SK-N-MC (cell line): ENCODE data around the gene MFSD2B.

ENCODE experiments used
- DNase-seq: peaks from one replicate; pipeline ENCODE4 v3.0.0-alpha.2; 2011; ENCODE audit warnings: low read depth, low spot score
- H3K27ac ChIP-seq: fragments of 200-600 bp; sonication (generic); 2 replicates; pipeline ENCODE4 v1.5.1; 2016; ENCODE audit warnings: mixed run types
- H3K36me3 ChIP-seq: fragments of 200-600 bp; sonication (generic); 2 replicates; pipeline ENCODE4 v1.6.1; 2017; ENCODE audit warnings: antibody characterized with exemption, low read length, mixed read lengths; ENCODE audit not compliant: insufficient read depth
- H3K4me3 ChIP-seq: fragments of 200-600 bp; sonication (generic); 2 replicates; pipeline ENCODE4 v1.5.1; 2016
- H3K9ac ChIP-seq: fragments of 200-600 bp; sonication (generic); 2 replicates; pipeline ENCODE4 v1.8.0; 2017; ENCODE audit warnings: mixed run types, mixed read lengths; ENCODE audit not compliant: insufficient read length
- H3K9me3 ChIP-seq: fragments of 200-600 bp; sonication (generic); 2 replicates; pipeline ENCODE4 v1.6.1; 2017; ENCODE audit warnings: low read depth, mild to moderate bottlenecking, antibody characterized with exemption, low read length, moderate library complexity, mixed read lengths
- EZH2 ChIP-seq: fragments of 200-600 bp; sonication (generic); IDR thresholded peaks from one replicate; pipeline ENCODE4 v1.6.1; 2017; ENCODE audit warnings: antibody characterized with exemption
- FOXP2 ChIP-seq: optimal IDR thresholded peaks from 2 replicates; pipeline ENCODE3; 2011; ENCODE audit warnings: mild to moderate bottlenecking, moderate library complexity; ENCODE audit not compliant: insufficient read depth; ENCODE audit errors: extremely low read length, control extremely low read depth
- POLR2AphosphoS5 ChIP-seq: IDR thresholded peaks from 2 replicates; pipeline ENCODE4 v1.6.1; 2012; ENCODE audit warnings: mild to moderate bottlenecking, low read depth, low read length, borderline replicate concordance

The MFSD2B gene

DNA sequence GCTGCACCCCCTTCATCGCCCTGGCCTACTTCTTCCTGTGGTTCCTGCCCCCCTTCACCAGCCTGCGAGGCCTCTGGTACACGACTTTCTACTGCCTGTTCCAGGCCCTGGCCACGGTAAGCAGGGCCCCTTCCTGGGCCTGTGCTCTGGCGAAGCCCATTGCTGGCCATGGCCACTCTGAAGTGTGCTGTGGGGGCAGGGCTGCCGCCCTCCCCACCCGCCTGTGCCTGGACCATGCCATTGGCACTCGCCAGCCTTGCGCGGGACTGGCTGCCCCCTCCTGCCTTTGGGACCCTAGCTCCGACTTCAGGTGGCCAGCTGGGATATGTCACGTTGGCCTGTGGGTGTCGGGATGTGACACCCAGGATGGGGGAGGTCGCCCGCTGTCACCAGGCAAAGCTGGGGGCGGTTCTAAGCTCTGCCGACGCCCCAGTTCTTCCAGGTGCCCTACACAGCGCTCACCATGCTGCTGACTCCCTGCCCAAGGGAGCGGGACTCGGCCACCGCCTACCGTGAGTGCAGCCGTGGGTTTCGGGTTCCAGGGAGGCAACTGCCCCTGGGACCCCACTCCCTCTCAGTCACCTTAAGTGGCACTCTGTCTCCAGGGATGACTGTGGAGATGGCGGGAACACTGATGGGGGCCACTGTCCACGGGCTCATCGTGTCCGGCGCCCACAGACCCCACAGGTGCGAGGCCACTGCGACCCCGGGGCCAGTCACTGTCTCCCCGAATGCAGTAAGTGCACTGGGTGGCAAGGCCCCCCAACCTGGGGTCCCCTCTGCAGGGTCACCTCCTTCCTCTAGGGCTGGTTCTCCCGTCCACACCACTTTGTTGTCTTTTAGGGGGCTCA, 7.2 kb downstream of the MFSD2B start:
- Histone ChIP-seq H3K27ac (no peak overlapping the region), H3K9ac (no peak overlapping the region), H3K36me3 (no peaks in the 10 kb centered on the region), H3K4me3 (no peak overlapping the region), H3K9me3 (no peaks in the 10 kb centered on the region)
- TF ChIP-seq EZH2 = no peak
- TF ChIP-seq POLR2AphosphoS5 = no peak
- TF ChIP-seq FOXP2 = no peak
- no peak for DNase-seq

DNA sequence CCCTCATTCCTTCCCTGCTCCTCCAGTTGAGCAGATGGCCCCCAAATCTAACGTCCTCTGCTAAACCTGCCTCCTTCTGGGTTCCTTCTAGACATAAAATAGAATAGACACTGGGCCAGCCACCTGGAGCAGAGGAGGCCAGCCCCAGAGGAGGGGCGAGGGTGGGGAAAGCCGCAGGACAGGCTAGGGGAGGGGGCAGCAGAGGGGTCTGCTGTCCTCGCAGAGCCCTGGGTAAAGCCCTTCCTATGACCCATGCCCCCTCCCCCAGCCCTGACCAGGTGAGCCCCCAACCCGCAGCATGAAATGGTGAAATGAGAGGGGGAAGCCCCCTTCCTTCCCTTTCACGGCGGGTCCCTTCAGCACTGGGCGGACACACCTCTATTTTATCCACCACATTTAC, 7.8 kb downstream of the MFSD2B start:
- Histone ChIP-seq H3K9me3 (no peaks in the 10 kb centered on the region), H3K4me3 (no peak overlapping the region), H3K9ac (no peak overlapping the region), H3K27ac (no peak overlapping the region), H3K36me3 (no peaks in the 10 kb centered on the region)
- no peak for DNase-seq
- TF ChIP-seq POLR2AphosphoS5 = no peak
- TF ChIP-seq FOXP2 = no peak
- TF ChIP-seq EZH2 = no peak

DNA sequence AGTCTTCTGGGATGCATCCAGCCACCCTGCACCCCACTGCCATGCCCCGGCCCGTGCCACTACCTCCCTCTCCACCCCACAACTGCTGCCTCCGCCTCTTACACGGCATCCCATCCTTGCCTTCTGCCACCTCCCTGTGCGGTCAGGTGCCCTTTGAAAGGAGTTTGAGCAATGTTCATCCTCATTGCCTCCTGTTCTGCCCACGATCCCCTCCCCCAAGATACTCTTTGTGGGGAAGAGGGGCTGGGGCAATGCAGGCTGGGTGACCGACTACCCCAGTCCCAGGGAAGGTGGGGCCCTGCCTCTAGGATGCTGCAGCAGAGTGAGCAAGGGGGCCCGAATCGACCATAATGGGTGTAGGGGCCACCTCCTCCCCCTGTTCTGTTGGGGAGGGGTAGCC, 8.4 kb downstream of the MFSD2B start:
- Histone ChIP-seq H3K36me3 (no peaks in the 10 kb centered on the region; the same call in 1 of the 2 replicates), H3K4me3 (no peak overlapping the region), H3K9ac (no peak overlapping the region), H3K9me3 (no peaks in the 10 kb centered on the region), H3K27ac (no peak overlapping the region)
- DNase-seq = no peak
- TF ChIP-seq EZH2 = no peak
- no peak for TF ChIP-seq FOXP2
- TF ChIP-seq POLR2AphosphoS5 = no peak

DNA sequence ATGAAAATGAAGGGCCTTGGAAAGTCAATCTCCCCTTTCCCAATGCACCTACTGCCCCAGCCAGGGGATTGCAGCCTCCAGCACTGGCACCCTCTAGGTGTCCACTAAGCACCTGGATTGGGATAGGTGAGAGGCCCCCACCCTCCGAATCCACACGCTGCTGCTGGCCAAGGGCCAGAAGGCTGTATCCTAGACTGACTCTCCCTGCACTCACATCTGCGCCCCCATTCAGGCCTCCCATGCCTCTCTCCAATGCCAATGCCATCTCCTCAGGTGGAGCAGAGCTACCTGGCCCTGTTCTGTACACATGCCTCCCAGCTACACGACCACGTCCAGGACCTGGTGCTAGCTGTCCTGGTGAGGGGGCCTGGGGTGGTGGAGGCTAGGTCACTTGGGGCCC, 9.8 kb downstream of the MFSD2B start:
- Histone ChIP-seq H3K27ac (no peak overlapping the region), H3K36me3 (no peaks in the 10 kb centered on the region; the same call in 1 of the 2 replicates), H3K4me3 (no peak overlapping the region), H3K9me3 (no peaks in the 10 kb centered on the region), H3K9ac (no peak overlapping the region)
- TF ChIP-seq EZH2 = no peak
- no peak for DNase-seq

DNA sequence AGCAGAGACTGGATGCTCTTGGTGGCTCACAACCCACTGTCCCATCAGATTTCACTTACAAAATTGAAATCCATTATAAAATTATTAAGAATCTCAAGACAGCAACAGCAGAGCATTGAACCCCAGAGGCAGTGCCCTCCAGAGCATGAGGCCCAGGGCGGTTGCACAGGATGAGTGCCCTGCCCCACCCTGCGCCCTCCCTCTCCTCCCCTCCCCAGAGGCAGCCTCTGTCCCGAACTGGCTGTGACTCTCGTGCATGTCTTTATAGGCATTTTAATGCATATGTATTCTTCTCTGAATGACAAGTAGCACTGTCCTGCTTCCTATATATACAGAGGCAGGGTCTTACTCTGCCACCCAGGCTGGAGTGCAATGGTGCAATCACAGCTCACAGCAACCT, 10.4 kb downstream of the MFSD2B start:
- no peaks in the 10 kb centered on the region for H3K9me3 ChIP-seq
- no peak for DNase-seq
- H3K36me3 ChIP-seq = no peaks in the 10 kb centered on the region; the same call in 1 of the 2 replicates
- no peak overlapping the region for H3K27ac ChIP-seq
- no peak for TF ChIP-seq EZH2
- no peak for TF ChIP-seq POLR2AphosphoS5
- TF ChIP-seq FOXP2 = no peak
- no peak overlapping the region for H3K4me3 ChIP-seq
- H3K9ac ChIP-seq = no peak overlapping the region

DNA sequence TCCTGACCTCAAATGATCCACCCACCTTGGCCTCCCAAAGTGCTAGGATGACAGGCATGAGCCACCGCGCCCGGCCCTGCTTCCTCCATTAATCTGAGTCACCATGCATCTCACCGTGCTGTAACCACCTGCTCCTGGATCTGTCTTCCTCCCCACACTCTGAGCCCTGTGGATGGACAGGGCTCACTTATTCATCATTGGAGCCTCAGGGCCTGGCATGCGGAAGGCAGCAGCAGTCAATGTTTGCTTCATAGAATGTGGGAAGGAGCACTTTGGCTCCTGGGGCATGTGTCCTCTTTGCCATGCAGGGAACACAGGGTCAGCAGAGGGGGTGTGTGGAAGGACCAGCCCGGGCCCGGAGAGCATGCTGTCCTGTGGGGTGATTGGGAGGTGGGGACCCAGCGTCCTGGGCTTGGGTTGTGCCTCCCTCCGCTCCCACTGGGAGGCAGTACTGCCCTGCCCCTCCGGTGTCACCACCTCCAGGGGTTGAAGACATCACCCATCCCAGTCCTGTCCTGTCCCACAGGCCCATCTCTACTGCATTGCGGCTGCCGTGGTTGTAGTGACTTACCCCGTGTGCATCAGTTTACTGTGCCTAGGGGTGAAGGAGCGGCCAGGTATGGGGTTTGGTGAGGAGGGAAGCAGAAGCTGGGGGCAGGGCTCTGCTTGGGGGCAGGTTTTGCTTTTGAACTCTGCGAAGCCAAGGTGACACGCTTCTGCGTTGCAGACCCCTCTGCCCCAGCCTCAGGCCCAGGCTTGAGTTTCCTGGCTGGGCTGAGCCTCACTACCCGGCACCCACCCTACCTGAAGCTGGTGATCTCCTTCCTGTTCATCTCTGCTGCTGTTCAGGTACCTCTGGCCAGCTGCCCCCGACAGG, 11.5 kb downstream of the MFSD2B start:
- Histone ChIP-seq H3K4me3 (no peak overlapping the region), H3K36me3 (peaks cover 2% of the 10 kb centered on the region; the same call in 1 of the 2 replicates), H3K27ac (no peak overlapping the region), H3K9ac (no peak overlapping the region), H3K9me3 (no peaks in the 10 kb centered on the region)
- TF ChIP-seq FOXP2 = no peak
- DNase-seq = no peak

DNA sequence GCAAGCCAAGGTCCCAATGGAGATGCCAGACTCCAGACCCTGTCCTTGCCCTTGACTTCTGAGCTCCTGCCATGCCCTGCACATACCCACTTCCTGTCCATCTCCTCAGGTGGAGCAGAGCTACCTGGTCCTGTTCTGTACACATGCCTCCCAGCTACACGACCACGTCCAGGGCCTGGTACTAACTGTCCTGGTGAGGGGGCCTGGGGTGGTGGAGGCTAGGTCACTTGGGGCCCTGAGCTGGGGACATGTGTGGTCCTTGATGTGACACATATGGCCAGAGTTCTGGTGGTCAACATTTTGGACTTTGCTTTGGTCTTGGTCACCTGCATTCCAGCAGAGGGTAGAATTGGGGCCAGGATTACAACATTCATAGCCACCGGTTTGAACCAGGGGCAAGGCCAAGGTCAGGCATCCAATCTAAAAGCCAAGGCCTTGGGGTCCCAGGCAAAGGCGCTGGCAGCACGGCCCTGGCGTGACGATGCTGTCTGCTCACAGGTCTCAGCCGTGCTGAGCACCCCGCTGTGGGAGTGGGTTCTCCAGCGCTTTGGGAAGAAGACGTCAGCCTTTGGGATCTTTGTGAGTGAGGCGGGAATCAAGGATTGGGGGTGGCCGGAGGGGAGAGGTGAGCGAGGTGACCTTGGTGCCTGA, 12.6 kb downstream of the MFSD2B start:
- Histone ChIP-seq H3K27ac (no peak overlapping the region), H3K36me3 (peaks cover 6% of the 10 kb centered on the region; the same call in 1 of the 2 replicates), H3K9ac (no peak overlapping the region), H3K4me3 (no peak overlapping the region), H3K9me3 (no peaks in the 10 kb centered on the region)
- DNase-seq = no peak
- TF ChIP-seq POLR2AphosphoS5 = no peak
- TF ChIP-seq FOXP2 = no peak
- TF ChIP-seq EZH2 = no peak

DNA sequence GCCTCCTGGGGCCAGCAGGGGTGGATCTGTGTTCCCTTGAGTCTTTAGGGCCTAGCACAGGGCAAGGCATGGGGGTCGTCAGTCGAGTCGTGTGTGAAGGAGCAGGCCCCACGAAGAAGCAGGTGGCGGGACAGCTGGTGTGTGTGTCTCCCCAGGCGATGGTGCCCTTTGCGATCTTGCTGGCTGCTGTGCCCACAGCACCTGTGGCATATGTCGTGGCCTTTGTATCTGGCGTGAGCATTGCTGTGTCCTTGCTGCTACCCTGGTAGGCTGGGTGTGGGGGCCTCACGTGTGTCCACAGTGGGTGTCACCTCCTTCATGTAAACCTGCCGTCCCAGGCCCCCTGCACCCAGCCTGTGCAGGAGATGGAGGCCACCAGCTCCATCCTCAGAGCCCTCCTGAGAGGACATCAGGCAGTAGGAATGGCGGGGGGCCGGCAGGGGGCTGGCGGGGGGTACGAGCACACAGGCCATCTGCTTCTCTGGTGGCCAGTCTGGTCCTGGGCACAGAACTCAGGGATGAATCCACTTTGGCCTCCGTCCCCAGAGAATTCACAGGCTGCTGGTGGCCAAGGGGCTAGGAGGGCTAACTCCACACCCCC, 13.2 kb downstream of the MFSD2B start:
- Histone ChIP-seq H3K36me3 (peaks cover 6% of the 10 kb centered on the region; the same call in 1 of the 2 replicates), H3K4me3 (no peak overlapping the region), H3K9ac (no peak overlapping the region), H3K9me3 (no peaks in the 10 kb centered on the region), H3K27ac (no peak overlapping the region)
- DNase-seq = no peak
- TF ChIP-seq POLR2AphosphoS5 (no peak), EZH2 (no peak), FOXP2 (no peak)
